Renal cortex interstitium (tissue), 3 donors: ENCODE data around the gene GAST. TPM values are rescaled to one million over a fixed set of nuclear protein-coding genes. Genes with fewer than 3 reads are reported as not detected.

ENCODE experiments used
- polyA plus RNA-seq, 3 donors: library from polyadenylated mRNA; unstranded; fragments of 120-200 nt; gene quantifications; one replicate each; pipeline ENCODE4 v1.2.1, GENCODE V29; 2013; ENCODE audit not compliant: insufficient read length in 3 of 3

Gene GAST
- polyA plus RNA-seq, 3 donors: not detected

Other genes with a start within 250 kb of the GAST start
- not detected for gene KRT32, start 244.9 kb upstream of the GAST start, polyA plus RNA-seq
- gene KRT35, start 231.2 kb upstream of the GAST start, polyA plus RNA-seq: not detected
- gene KRT36, start 222.4 kb upstream of the GAST start, polyA plus RNA-seq: not detected
- gene KRT13, start 206.7 kb upstream of the GAST start, polyA plus RNA-seq: under 1 TPM; 0.20 to 0.42 (median 0.33) TPM
- 1 to 10 TPM in 1 of 3 donors, under 1 TPM in 2; 0.51 to 2.0 (median 0.72) TPM for gene KRT15, start 193.4 kb upstream of the GAST start, polyA plus RNA-seq
- 100 to 1,000 TPM; 155 to 178 (median 173) TPM for gene KRT19, start 184.0 kb upstream of the GAST start, polyA plus RNA-seq
- gene KRT9, start 140.3 kb upstream of the GAST start, polyA plus RNA-seq: under 1 TPM in 1 of 3 donors, not detected in 2; 0.07 TPM
- gene KRT14, start 125.4 kb upstream of the GAST start, polyA plus RNA-seq: under 1 TPM in 1 of 3 donors, not detected in 2; 0.39 TPM
- not detected for gene KRT16, start 99.6 kb upstream of the GAST start, polyA plus RNA-seq
- 10 to 100 TPM in 1 of 3 donors, 1 to 10 TPM in 2; 1.6 to 12.0 (median 3.2) TPM for gene KRT17, start 87.8 kb upstream of the GAST start, polyA plus RNA-seq
- gene EIF1, start 23.4 kb upstream of the GAST start, polyA plus RNA-seq: 100 to 1,000 TPM; 706 to 791 (median 745) TPM
- 1 to 10 TPM in 1 of 3 donors, under 1 TPM in 2; 0.90 to 1.2 (median 0.90) TPM for gene HAP1, start 22.3 kb downstream of the GAST start, polyA plus RNA-seq
- gene JUP, start 74.4 kb downstream of the GAST start, polyA plus RNA-seq: 100 to 1,000 TPM; 169 to 222 (median 221) TPM
- gene P3H4, start 99.6 kb downstream of the GAST start, polyA plus RNA-seq: 10 to 100 TPM; 31.4 to 47.4 (median 40.1) TPM
- gene FKBP10, start 100.7 kb downstream of the GAST start, polyA plus RNA-seq: 100 to 1,000 TPM; 133 to 178 (median 165) TPM
- 10 to 100 TPM; 79.5 to 95.7 (median 89.9) TPM for gene NT5C3B, start 123.9 kb downstream of the GAST start, polyA plus RNA-seq
- under 1 TPM; 0.16 to 0.33 (median 0.26) TPM for gene KLHL10, start 125.5 kb downstream of the GAST start, polyA plus RNA-seq
- gene KLHL11, start 153.1 kb downstream of the GAST start, polyA plus RNA-seq: 1 to 10 TPM; 9.0 to 9.8 (median 9.7) TPM
- 10 to 100 TPM; 87.1 to 95.2 (median 88.7) TPM for gene ACLY, start 206.6 kb downstream of the GAST start, polyA plus RNA-seq
- 1 to 10 TPM; 5.6 to 9.1 (median 8.4) TPM for gene ODAD4, start 218.3 kb downstream of the GAST start, polyA plus RNA-seq